Tibial artery (tissue), 4 donors: ENCODE data around the gene PTMA.
"Not testable (repeated sequence)": the region's sequence is repeated elsewhere in the genome, so short reads cannot be mapped to it uniquely, and the experiment has no call there.

Source experiments
- DNase-seq, 2 donors: peaks; one replicate each; pipeline ENCODE4 v3.0.0-alpha.2; 2019
- H3K27ac ChIP-seq, 2 donors: fragments of 200-600 bp; sonication (generic) in 1 of 2; 1 replicate in 1 of 2; 2 replicates in 1 of 2; pipeline ENCODE4 v1.5.1; 2018 to 2019; ENCODE audit warnings: mild to moderate bottlenecking in 1 of 2
- H3K27me3 ChIP-seq, 2 donors: fragments of 200-600 bp; sonication (generic) in 1 of 2; one replicate each; pipeline versions ENCODE4 v1.5.1 to v1.6.0; 2016 to 2019
- H3K36me3 ChIP-seq, 3 donors: fragments of 200-600 bp; sonication (generic) in 2 of 3; one replicate each; pipeline ENCODE4 v1.5.1; 2016 to 2019; ENCODE audit warnings: mild to moderate bottlenecking in 2 of 3
- H3K4me1 ChIP-seq, 4 donors: fragments of 200-600 bp; sonication (generic) in 2 of 4; 1 replicate in 3 of 4; 2 replicates in 1 of 4; pipeline ENCODE4 v1.5.1; 2016 to 2019
- H3K4me3 ChIP-seq, 2 donors: fragments of 200-600 bp; sonication (generic) in 1 of 2; 1 replicate in 1 of 2; 2 replicates in 1 of 2; pipeline ENCODE4 v1.5.1; 2018 to 2019; ENCODE audit warnings: mild to moderate bottlenecking in 2 of 2
- H3K9me3 ChIP-seq, 3 donors: fragments of 200-600 bp; sonication (generic) in 1 of 3; one replicate each; pipeline ENCODE4 v1.5.1; 2016 to 2019
- CTCF ChIP-seq, 2 experiments: fragments of 200-600 bp in 1 of 2; fragments of 450-650 bp in 1 of 2; IDR thresholded peaks; one replicate each; pipeline ENCODE4 v1.5.1; 2017 to 2019; ENCODE audit warnings: antibody characterized with exemption in 2 of 2, mild to moderate bottlenecking in 1 of 2, moderate library complexity in 1 of 2
- intact Hi-C: fragments of 100-400 bp; cut with DNase I; formaldehyde crosslinking; loops from one replicate; pipeline ENCODE4 v1.15.0; 2023; ENCODE audit warnings: low total_unique reads

PTMA gene

GRCh38 chr2:231709981-231710798 lies 1.9 kb downstream of the PTMA start:
- H3K4me1 ChIP-seq: peaks cover 0 to 48% (median 38%) of the 10 kb centered on the region in 4 donors
- peak overlapping the region; percentile 80 to 99 for H3K4me3 ChIP-seq
- intact Hi-C loops: loop anchor here (2.0 kb wide), 1 partner anchor 97 kb away; no protein-coding TSS in a partner anchor
- H3K9me3 ChIP-seq: no peaks in the 10 kb centered on the region
- no peaks in the 10 kb centered on the region for H3K27me3 ChIP-seq
- peak; percentile 67 to 100 for TF ChIP-seq CTCF (IDR thresholded peaks at IDR 0.05)
- H3K36me3 ChIP-seq: peaks cover 16 to 26% (median 17%) of the 10 kb centered on the region in 3 donors
- H3K27ac ChIP-seq: peak overlapping the region; percentile 99
- DNase-seq: peak; percentile 65 to 93

- H3K27me3 ChIP-seq: no peaks in the 10 kb centered on the region
- peaks cover 0 to 43% (median 32%) of the 10 kb centered on the region in 4 donors for H3K4me1 ChIP-seq
- H3K4me3 ChIP-seq: peak overlapping the region; percentile 80 to 99
- intact Hi-C loops: no loop called here
- peak overlapping the region; percentile 99 for H3K27ac ChIP-seq
- H3K36me3 ChIP-seq: peaks cover 16 to 26% (median 17%) of the 10 kb centered on the region in 3 donors
- no peaks in the 10 kb centered on the region for H3K9me3 ChIP-seq
- TF ChIP-seq CTCF (IDR thresholded peaks at IDR 0.05): no peak
- peak; percentile 48 to 76 for DNase-seq
Measured at GRCh38 chr2:231710799-231711676, 2.7 kb downstream of the PTMA start.

DNA sequence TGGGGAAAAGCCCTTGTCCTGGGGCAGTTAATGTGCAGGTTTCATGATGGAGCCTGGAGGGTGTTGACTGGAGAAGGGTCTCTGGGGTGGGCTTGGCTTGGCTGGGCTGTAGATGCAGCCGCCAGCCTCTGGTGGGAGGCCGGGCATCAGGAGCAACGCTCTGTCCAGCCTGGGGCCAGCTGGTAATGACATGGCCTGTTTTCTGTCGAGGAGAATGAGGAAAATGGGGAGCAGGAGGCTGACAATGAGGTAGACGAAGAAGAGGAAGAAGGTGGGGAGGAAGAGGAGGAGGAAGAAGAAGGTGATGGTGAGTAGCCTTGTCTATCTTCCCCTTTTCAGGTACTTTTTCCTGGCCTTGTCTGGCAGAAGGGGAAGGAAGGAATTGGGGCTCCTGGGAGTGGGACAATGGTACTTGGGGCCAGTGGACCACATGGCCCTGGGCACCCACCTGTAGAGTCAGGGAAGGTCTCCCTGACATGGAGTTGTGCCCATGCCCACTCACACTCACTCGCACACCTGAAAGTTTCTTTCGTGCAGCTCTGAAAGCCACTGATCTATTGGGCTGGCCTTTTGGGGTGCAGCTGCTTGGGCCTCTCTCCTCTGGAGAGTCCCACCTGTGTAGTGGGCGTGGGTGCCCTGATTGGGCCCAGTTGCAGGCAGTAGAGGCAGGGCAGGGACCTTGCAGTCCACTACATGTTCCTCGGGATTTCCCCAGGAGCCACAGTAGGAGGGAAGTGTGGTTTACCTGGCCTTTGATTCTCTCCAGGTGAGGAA lies 3.5 kb downstream of the PTMA start:
- Histone ChIP-seq H3K27ac (peak overlapping the region; percentile 99), H3K4me3 (peak overlapping the region; percentile 80 to 99), H3K36me3 (peaks cover 16 to 26% (median 17%) of the 10 kb centered on the region in 3 donors), H3K9me3 (no peaks in the 10 kb centered on the region), H3K4me1 (peaks cover 0 to 51% (median 36%) of the 10 kb centered on the region in 4 donors), H3K27me3 (no peaks in the 10 kb centered on the region)
- intact Hi-C loops: no loop called here
- no peak for TF ChIP-seq CTCF (IDR thresholded peaks at IDR 0.05)
- no peak for DNase-seq

DNA sequence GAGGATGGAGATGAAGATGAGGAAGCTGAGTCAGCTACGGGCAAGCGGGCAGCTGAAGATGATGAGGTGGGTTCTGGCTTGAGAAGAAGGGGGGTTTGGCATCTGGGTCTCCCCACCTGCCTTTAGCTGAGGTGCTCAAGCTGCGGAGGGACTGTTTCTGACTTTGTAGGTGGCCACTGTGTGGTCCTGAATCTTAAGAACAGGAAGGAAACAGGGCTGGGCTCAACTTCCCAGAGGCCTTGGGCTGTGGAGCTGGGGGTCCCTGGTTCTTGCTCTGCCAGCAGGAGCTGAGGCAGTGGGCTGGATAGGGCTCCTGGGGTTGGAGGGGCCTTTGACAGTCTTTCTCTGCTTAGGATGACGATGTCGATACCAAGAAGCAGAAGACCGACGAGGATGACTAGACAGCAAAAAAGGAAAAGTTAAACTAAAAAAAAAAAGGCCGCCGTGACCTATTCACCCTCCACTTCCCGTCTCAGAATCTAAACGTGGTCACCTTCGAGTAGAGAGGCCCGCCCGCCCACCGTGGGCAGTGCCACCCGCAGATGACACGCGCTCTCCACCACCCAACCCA lies 4.2 kb downstream of the PTMA start:
- DNase-seq, H3K9me3 ChIP-seq, intact Hi-C loops, H3K4me3 ChIP-seq, H3K27me3 ChIP-seq: not testable (repeated sequence)
- Histone ChIP-seq H3K27ac (peak overlapping the region; percentile 99), H3K4me1 (peaks cover 0 to 58% (median 38%) of the 10 kb centered on the region in 4 donors), H3K36me3 (peaks cover 16 to 26% (median 17%) of the 10 kb centered on the region in 3 donors)

- H3K27me3 ChIP-seq, intact Hi-C loops: not testable (repeated sequence)
- H3K36me3 ChIP-seq: peaks cover 16 to 26% (median 17%) of the 10 kb centered on the region in 3 donors
Measured at GRCh38 chr2:231713406-231713729, 5.0 kb downstream of the PTMA start.

More at GRCh38 chr2:231713406-231713729, 5.0 kb downstream of the PTMA start:
- Histone ChIP-seq H3K27ac (peak overlapping the region; percentile 51 to 71), H3K4me1 (peaks cover 0 to 58% (median 38%) of the 10 kb centered on the region in 4 donors)
- not testable (repeated sequence) for H3K9me3 ChIP-seq, H3K4me3 ChIP-seq, DNase-seq
